Thyroid gland (tissue), 4 donors: ENCODE results near the gene CCDC157.

Experiments
- CTCF ChIP-seq, 6 experiments: fragments of 200-600 bp in 3 of 6; fragments of 450-650 bp in 3 of 6; sonication (generic) in 3 of 6; IDR thresholded peaks; one replicate each; pipeline ENCODE4 v1.5.1; 2016 to 2019; ENCODE audit warnings: antibody characterized with exemption in 6 of 6, mild to moderate bottlenecking in 2 of 6, inconsistent platforms in 1 of 6, moderate library complexity in 1 of 6
- POLR2A ChIP-seq, 2 donors: fragments of 450-650 bp; IDR thresholded peaks; one replicate each; pipeline ENCODE4 v1.6.1; 2017; ENCODE audit warnings: antibody characterized with exemption in 2 of 2, mild to moderate bottlenecking in 2 of 2, moderate library complexity in 1 of 2

DNA sequence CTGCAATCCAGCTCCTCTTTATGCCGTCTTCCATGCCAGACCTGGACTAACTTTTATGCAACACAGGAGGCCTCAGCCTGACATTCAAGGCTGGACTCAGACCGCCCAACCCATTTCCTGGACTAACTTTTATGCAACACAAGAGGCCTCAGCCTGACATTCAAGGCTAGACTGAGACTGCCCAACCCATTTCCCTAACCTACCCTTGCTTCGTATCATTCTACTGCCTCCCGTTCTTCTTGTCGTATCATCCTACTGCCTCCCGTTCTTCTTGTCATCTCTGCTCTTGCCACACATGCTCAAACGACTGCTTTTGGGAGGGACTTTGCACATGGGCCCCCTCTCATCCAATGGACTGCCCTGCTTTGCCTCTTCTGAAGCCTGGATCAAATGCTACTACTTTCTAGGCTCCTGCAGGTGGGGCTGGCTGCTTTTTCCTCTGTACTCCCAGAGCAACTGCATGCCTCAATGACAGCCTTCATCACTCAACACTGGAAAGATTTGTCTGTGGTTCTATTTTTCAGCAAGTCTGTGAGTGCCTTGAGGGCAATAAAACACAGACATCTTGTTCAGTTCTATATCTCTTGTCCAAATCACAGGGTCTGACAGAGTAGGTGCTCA is 37.9 kb upstream of the CCDC157 start:
- TF ChIP-seq CTCF (IDR thresholded peaks at IDR 0.05): no peak
- TF ChIP-seq POLR2A (IDR thresholded peaks at IDR 0.05): no peak
